Ectodermal cell (in vitro differentiated cells): ENCODE measurements around the gene CLTB.
"Not testable (repeated sequence)": the region's sequence is repeated elsewhere in the genome, so short reads cannot be mapped to it uniquely, and the experiment has no call there.

Experiments used
- H3K27ac ChIP-seq: 2 replicates; pipeline ENCODE4 v1.7.0; 2013; ENCODE audit warnings: mild to moderate bottlenecking, low read depth, low read length; ENCODE audit not compliant: insufficient read depth, poor library complexity, severe bottlenecking
- H3K27me3 ChIP-seq: 2 replicates; pipeline ENCODE4 v1.7.0; 2013; ENCODE audit warnings: mild to moderate bottlenecking, low read length; ENCODE audit not compliant: insufficient read depth, control insufficient read depth, poor library complexity, severe bottlenecking
- H3K36me3 ChIP-seq: one replicate; pipeline ENCODE4 v1.7.0; 2013; ENCODE audit warnings: low read length; ENCODE audit not compliant: control insufficient read depth, insufficient read depth
- H3K4me1 ChIP-seq: one replicate; pipeline ENCODE4 v1.7.0; 2013; ENCODE audit warnings: low read length; ENCODE audit not compliant: control insufficient read depth, insufficient read depth
- H3K4me3 ChIP-seq: 2 replicates; pipeline ENCODE4 v1.7.0; 2013; ENCODE audit warnings: low read depth, low read length, control low read depth; ENCODE audit not compliant: insufficient read depth
- H3K9me3 ChIP-seq: 2 replicates; pipeline ENCODE4 v1.7.0; 2013; ENCODE audit warnings: mild to moderate bottlenecking, low read length, moderate library complexity; ENCODE audit not compliant: control insufficient read depth
- whole genome bisulfite sequencing, 2 experiments: methylation state at CpG; one replicate each; pipeline ENCODE4 v1.1.7; 2013; ENCODE audit warnings: missing lambda C conversion rate in 2 of 2; 5-methylcytosine and 5-hydroxymethylcytosine counted together

CLTB gene

GRCh38 chr5:176446884-176447590 is 30.7 kb upstream of the CLTB start:
- Histone ChIP-seq H3K27ac (peak overlapping the region; percentile 83), H3K27me3 (no peaks in the 10 kb centered on the region), H3K9me3 (no peaks in the 10 kb centered on the region), H3K36me3 (no peaks in the 10 kb centered on the region), H3K4me1 (peaks cover 5% of the 10 kb centered on the region), H3K4me3 (peak overlapping the region; percentile 94)
- 21 to 22% methylated on average over 27 of the region's 27 CpGs for WGBS, 2 experiments

DNA sequence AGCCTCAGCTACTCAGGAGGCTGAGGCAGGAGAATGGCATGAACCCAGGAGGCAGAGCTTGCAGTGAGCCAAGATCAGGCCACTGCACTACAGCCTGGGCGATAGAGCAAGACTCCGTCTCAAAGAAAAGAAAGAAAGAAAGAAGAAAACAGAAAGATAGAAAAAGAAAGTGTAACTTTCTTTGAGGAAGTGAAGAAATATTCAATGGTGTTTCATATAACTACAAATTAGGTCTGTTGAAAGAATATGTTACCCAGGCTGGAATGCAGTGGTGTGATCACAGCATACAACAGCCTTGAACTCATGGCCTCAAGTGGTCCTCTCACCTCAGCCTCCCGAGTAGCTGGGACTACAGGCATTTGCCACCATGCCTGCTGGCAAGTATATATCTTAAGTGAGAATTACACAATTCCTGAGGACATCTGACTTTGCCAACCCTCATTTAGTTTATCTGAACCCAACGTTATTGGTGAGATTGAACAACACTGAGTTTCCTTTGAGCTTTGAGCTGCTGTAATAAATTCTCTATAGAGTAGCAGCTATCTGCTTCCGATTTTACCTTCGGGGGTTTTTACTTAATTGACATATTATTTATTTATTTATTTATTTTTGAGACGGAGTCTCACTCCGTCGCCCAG is 29.8 kb upstream of the CLTB start:
- no peaks in the 10 kb centered on the region for H3K27me3 ChIP-seq
- peaks cover 7% of the 10 kb centered on the region for H3K4me1 ChIP-seq
- H3K9me3 ChIP-seq: no peaks in the 10 kb centered on the region
- WGBS, 2 experiments: 93 to 97% methylated on average over 7 of the region's 9 CpGs
- H3K27ac ChIP-seq: no peak overlapping the region
- no peak overlapping the region for H3K4me3 ChIP-seq
- no peaks in the 10 kb centered on the region for H3K36me3 ChIP-seq

DNA sequence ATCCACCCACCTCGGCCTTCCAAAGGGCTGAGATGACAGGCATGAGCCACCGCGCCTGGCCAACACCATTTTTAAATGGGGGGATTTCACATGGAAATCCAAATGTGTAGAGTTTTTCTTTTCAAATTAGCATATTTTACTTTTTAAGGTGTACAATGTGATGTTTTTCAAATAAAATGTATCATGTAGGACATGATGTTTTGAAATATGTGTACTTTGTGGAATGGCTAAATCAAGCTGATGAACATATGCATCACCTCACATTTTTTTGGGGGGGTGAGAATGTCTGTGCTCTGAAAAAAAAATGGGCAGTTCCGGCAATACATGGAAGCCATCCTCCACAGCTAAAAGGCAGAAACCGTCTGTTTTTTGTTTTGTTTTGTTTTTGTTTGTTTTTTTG is 28.4 kb upstream of the CLTB start:
- no peaks in the 10 kb centered on the region for H3K9me3 ChIP-seq
- H3K4me1 ChIP-seq: peaks cover 7% of the 10 kb centered on the region
- H3K4me3 ChIP-seq: no peak overlapping the region
- H3K27me3 ChIP-seq: no peaks in the 10 kb centered on the region
- H3K27ac ChIP-seq: no peak overlapping the region
- no peaks in the 10 kb centered on the region for H3K36me3 ChIP-seq
- 91 to 96% methylated on average over 5 of the region's 5 CpGs for WGBS, 2 experiments

GRCh38 chr5:176442911-176443310 is 26.6 kb upstream of the CLTB start:
- not testable (repeated sequence) for H3K27me3 ChIP-seq, H3K4me3 ChIP-seq
- 78 to 85% methylated on average over 4 of the region's 4 CpGs for WGBS, 2 experiments

GRCh38 chr5:176441921-176442323 is 25.6 kb upstream of the CLTB start:
- Histone ChIP-seq H3K4me3 (no peak overlapping the region), H3K9me3 (no peaks in the 10 kb centered on the region), H3K27ac (no peak overlapping the region), H3K36me3 (no peaks in the 10 kb centered on the region), H3K4me1 (peaks cover 3% of the 10 kb centered on the region), H3K27me3 (no peaks in the 10 kb centered on the region)
- WGBS, 2 experiments: 58 to 59% methylated on average over 5 of the region's 5 CpGs

More at GRCh38 chr5:176442911-176443310, 26.6 kb upstream of the CLTB start:
- H3K4me1 ChIP-seq, H3K36me3 ChIP-seq, H3K27ac ChIP-seq, H3K9me3 ChIP-seq: not testable (repeated sequence)

- no peak overlapping the region for H3K4me3 ChIP-seq
- H3K36me3 ChIP-seq: no peaks in the 10 kb centered on the region
- no peaks in the 10 kb centered on the region for H3K27me3 ChIP-seq
- WGBS, 2 experiments: 92 to 93% methylated on average over 10 of the region's 10 CpGs
- H3K9me3 ChIP-seq: no peaks in the 10 kb centered on the region
- H3K4me1 ChIP-seq: peaks cover 2% of the 10 kb centered on the region
- H3K27ac ChIP-seq: no peak overlapping the region
These were observed 24.8 kb upstream of the CLTB start for GRCh38 chr5:176440927-176441706.

GRCh38 chr5:176438959-176439757 is 22.8 kb upstream of the CLTB start:
- no peaks in the 10 kb centered on the region for H3K36me3 ChIP-seq
- H3K27me3 ChIP-seq: no peaks in the 10 kb centered on the region
- peaks cover 2% of the 10 kb centered on the region for H3K4me1 ChIP-seq
- no peak overlapping the region for H3K4me3 ChIP-seq
- 79 to 85% methylated on average over 11 to 12 of the region's 12 CpGs for WGBS, 2 experiments
- H3K9me3 ChIP-seq: no peaks in the 10 kb centered on the region
- no peak overlapping the region for H3K27ac ChIP-seq

- Histone ChIP-seq H3K36me3 (no peaks in the 10 kb centered on the region), H3K4me3 (no peak overlapping the region), H3K27me3 (no peaks in the 10 kb centered on the region), H3K27ac (no peak overlapping the region), H3K9me3 (no peaks in the 10 kb centered on the region), H3K4me1 (no peaks in the 10 kb centered on the region)
- WGBS, 2 experiments: 75 to 79% methylated on average over 5 of the region's 5 CpGs
These were observed 20.3 kb upstream of the CLTB start for GRCh38 chr5:176436656-176437055.

DNA sequence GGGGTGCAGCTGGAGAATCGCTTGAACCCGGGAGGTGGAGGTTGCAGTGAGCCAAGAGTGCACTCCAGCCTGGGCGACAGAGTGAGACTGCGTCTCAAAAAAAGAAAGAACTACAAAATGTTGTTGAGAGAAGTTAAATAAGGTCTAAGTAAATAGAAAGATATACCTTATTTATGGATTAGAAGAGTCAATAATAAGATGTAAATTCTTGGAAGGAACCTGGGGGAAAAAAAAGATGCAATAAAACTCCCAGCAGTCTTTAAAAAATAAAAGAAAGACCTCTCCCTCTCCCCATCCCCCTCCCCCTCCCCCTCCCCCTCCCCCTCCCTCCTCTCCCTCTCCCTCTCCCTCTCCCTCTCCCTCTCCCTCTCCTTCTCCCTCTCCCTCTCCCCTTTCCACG is 16.4 kb upstream of the CLTB start:
- WGBS, 2 experiments: 93 to 97% methylated on average over 5 of the region's 5 CpGs
- H3K36me3 ChIP-seq: no peaks in the 10 kb centered on the region
- no peak overlapping the region for H3K27ac ChIP-seq
- H3K9me3 ChIP-seq: no peaks in the 10 kb centered on the region
- no peak overlapping the region for H3K4me3 ChIP-seq
- no peaks in the 10 kb centered on the region for H3K27me3 ChIP-seq
- H3K4me1 ChIP-seq: no peaks in the 10 kb centered on the region
